SKM-1 treated with dmso at 0.1 percent for 144 hours (cell line): ENCODE results near the gene CELA3A.

Experiments used
- DNase-seq: peaks from one replicate; lab custom pipeline; 2025; ENCODE audit not compliant: unreplicated experiment; lab: John Stamatoyannopoulos, UW

The CELA3A gene

GRCh38 chr1:22045604-22046228 lies 44.3 kb downstream of the CELA3A start:
- DNase-seq: no peak

- DNase-seq: no peak
Measured at GRCh38 chr1:22048351-22049192, 47.1 kb downstream of the CELA3A start.

- no peak for DNase-seq
Measured at GRCh38 chr1:22050330-22050729, 48.9 kb downstream of the CELA3A start.

GRCh38 chr1:22051607-22052114 lies 50.2 kb downstream of the CELA3A start:
- DNase-seq: no peak

GRCh38 chr1:22052115-22053016 lies 50.9 kb downstream of the CELA3A start, which contains the start of gene CDC42:
Gene CDC42 (plus strand): TSS chr1:22052709. CDS start chr1:22078479, 25,770 bp downstream.
- peak; percentile 97 for DNase-seq

- peak; percentile 65 for DNase-seq
Measured at GRCh38 chr1:22053017-22053860, 51.8 kb downstream of the CELA3A start.

GRCh38 chr1:22053861-22054770 lies 52.7 kb downstream of the CELA3A start:
- no peak for DNase-seq

- no peak for DNase-seq
Measured at GRCh38 chr1:22055463-22055862, 54.0 kb downstream of the CELA3A start.

GRCh38 chr1:22056043-22056442 lies 54.6 kb downstream of the CELA3A start:
- no peak for DNase-seq

GRCh38 chr1:22056936-22057335 lies 55.5 kb downstream of the CELA3A start:
- no peak for DNase-seq

- no peak for DNase-seq
Measured at GRCh38 chr1:22057861-22058260, 56.4 kb downstream of the CELA3A start.
